Naive thymus-derived CD4-positive, alpha-beta T cell (primary cell): ENCODE data around the gene CPT1C. TPM values are rescaled to one million over a fixed set of nuclear protein-coding genes. Genes with fewer than 3 reads are reported as not detected.

Experiments
- ATAC-seq: fragments of 150-1000 bp; cut with Tn5 transposase; 2 replicates; pipeline ENCODE4 v1.10.0; 2021; ENCODE audit warnings: mild to moderate bottlenecking, moderate library complexity
- CTCF ChIA-PET: fragments of 350-600 bp; sonication (Branson Sonifier 250); formaldehyde crosslinking; loops from one replicate; lab custom pipeline; 2021; ENCODE audit warnings: antibody characterized with exemption; lab: Charles Lee
- POLR2A ChIA-PET: fragments of 350-600 bp; sonication (Branson Sonifier 250); formaldehyde crosslinking; loops from one replicate; lab custom pipeline; 2021; ENCODE audit warnings: antibody characterized with exemption, inconsistent platforms; lab: Charles Lee
- DNase-seq, 9 donors: peaks; one replicate each; pipeline versions ENCODE4 v3.0.0 to v3.0.0-alpha.2; 2020 to 2022; ENCODE audit warnings: mixed read lengths in 1 of 9
- H3K27ac ChIP-seq: one replicate; pipeline ENCODE4 v1.7.0; 2013; ENCODE audit warnings: mild to moderate bottlenecking, low read depth, low read length, moderate library complexity
- H3K27me3 ChIP-seq, 2 donors: one replicate each; pipeline ENCODE4 v1.7.0; 2013; ENCODE audit warnings: low read length in 2 of 2, mild to moderate bottlenecking in 2 of 2, moderate library complexity in 2 of 2; ENCODE audit not compliant: control insufficient read depth in 2 of 2, insufficient read depth in 2 of 2
- H3K36me3 ChIP-seq, 3 experiments: 1 replicate in 2 of 3; 2 replicates in 1 of 3; pipeline ENCODE4 v1.7.0; 2013; ENCODE audit warnings: low read length in 3 of 3, mild to moderate bottlenecking in 3 of 3, moderate library complexity in 1 of 3; ENCODE audit not compliant: insufficient read depth in 3 of 3, control insufficient read depth in 2 of 3
- H3K4me1 ChIP-seq, 2 donors: one replicate each; pipeline ENCODE4 v1.7.0; 2013; ENCODE audit warnings: low read length in 2 of 2, mild to moderate bottlenecking in 2 of 2, moderate library complexity in 1 of 2; ENCODE audit not compliant: control insufficient read depth in 2 of 2, insufficient read depth in 2 of 2
- H3K4me3 ChIP-seq: 2 replicates; pipeline ENCODE4 v1.7.0; 2013; ENCODE audit warnings: mild to moderate bottlenecking, low read length
- H3K9me3 ChIP-seq, 3 experiments: 1 replicate in 2 of 3; 2 replicates in 1 of 3; pipeline ENCODE4 v1.7.0; 2013; ENCODE audit warnings: low read length in 3 of 3; ENCODE audit not compliant: control insufficient read depth in 2 of 3
- H3K27ac Mint-ChIP-seq, 9 donors: one replicate each; pipeline ENCODE4 v1.8.0; 2020 to 2022; ENCODE audit warnings: mixed read lengths in 9 of 9, mild to moderate bottlenecking in 8 of 9, moderate library complexity in 5 of 9, inconsistent platforms in 2 of 9
- H3K27me3 Mint-ChIP-seq, 5 donors: one replicate each; pipeline ENCODE4 v1.8.0; 2021 to 2022; ENCODE audit warnings: mixed read lengths in 5 of 5, mild to moderate bottlenecking in 1 of 5
- H3K36me3 Mint-ChIP-seq, 5 donors: one replicate each; pipeline ENCODE4 v1.8.0; 2020 to 2022; ENCODE audit warnings: mixed read lengths in 5 of 5, mild to moderate bottlenecking in 3 of 5, inconsistent platforms in 1 of 5
- H3K4me1 Mint-ChIP-seq, 7 donors: one replicate each; pipeline ENCODE4 v1.8.0; 2020 to 2022; ENCODE audit warnings: mixed read lengths in 7 of 7, mild to moderate bottlenecking in 3 of 7, inconsistent platforms in 1 of 7
- H3K4me3 Mint-ChIP-seq, 10 donors: one replicate each; pipeline ENCODE4 v1.8.0; 2020 to 2022; ENCODE audit warnings: mild to moderate bottlenecking in 10 of 10, mixed read lengths in 10 of 10, moderate library complexity in 6 of 10, inconsistent platforms in 2 of 10
- H3K9me3 Mint-ChIP-seq, 11 donors: one replicate each; pipeline ENCODE4 v1.8.0; 2020 to 2022; ENCODE audit warnings: mixed read lengths in 11 of 11, mild to moderate bottlenecking in 4 of 11, inconsistent platforms in 1 of 11, moderate library complexity in 1 of 11
- intact Hi-C, 2 donors: fragments of 100-400 bp; cut with micrococcal nuclease; formaldehyde crosslinking; loops; one replicate each; pipeline ENCODE4 v1.15.1; 2023
- polyA plus RNA-seq, 2 donors: library from polyadenylated mRNA; unstranded; fragments of 300-500 nt; fragmentation: Illumina TruSeq; gene quantifications; one replicate each; pipeline ENCODE4 v1.2.3, GENCODE V29; 2021
- total RNA-seq, 6 experiments: library from RNA in 5 of 6; stranded (reverse) in 5 of 6; gene quantifications; 1 replicate in 5 of 6; 2 replicates in 1 of 6; pipeline ENCODE4 v1.2.3 and lab custom pipeline; 2021 to 2026

Gene CPT1C
- total and polyA plus RNA-seq, 7 experiments from 2014 or later, result 0.96 to 6.0 (median 1.6) TPM; not detected in 1

GRCh38 chr19:49654581-49654980 is 36.3 kb upstream of the CPT1C start:
- H3K36me3 Mint-ChIP-seq, result peaks cover 0 to 19% (median 13%) of the 10 kb centered on the region in 5 donors
- no peaks in the 10 kb centered on the region for H3K9me3 Mint-ChIP-seq

DNA sequence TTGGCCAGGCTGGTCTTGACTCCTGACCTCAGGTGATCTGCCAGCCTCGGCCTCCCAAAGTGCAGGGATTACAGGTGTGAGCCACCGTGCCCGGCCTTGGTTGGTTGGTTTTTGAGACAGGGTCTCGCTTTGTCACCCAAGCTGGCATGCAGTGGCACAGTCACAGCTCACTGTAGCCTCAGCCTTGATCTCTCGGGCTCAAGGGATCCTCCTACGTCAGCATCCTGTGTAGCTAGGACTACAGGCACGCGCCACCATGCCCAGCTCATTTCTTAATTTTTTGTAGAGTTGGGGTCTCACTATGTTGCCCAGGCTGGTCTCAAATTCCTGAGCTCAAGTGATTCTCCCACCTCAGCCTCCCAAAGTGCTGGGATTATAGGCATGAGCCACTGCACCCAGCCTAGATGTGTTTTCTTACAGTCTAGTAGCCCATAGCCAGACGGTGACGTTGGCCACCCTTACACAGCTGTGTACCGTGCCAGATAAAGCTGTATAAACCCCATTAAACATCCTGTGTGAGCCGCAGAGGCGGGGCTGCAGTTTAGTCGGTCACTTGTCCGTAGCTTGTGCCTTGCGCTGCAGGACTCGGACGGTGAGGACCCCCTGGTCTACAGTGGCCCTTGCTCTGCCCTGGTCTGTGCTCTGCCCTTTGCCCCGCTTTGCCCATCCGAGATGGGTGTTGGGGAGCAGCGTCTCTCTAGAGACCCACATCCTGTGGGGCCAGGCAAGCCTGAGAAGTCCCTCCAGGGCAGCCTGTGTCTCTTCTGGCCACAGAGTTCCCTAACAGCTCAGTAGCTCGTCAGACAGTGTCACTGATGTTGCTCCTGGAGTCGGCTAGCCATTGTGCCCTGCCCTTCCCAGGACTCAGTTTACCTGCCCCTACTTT is 35.1 kb upstream of the CPT1C start:
- Mint-ChIP-seq H3K4me1 (peaks cover 0 to 13% (median 3%) of the 10 kb centered on the region in 7 donors), H3K36me3 (peaks cover 0 to 20% (median 13%) of the 10 kb centered on the region in 5 donors), H3K4me3 (no peak overlapping the region), H3K27ac (peak overlapping the region in 3 of 9 donors; percentile 10 to 37 (median 31)), H3K27me3 (no peaks in the 10 kb centered on the region), H3K9me3 (no peaks in the 10 kb centered on the region)
- H3K36me3 ChIP-seq, result peaks cover 0 to 91% (median 22%) of the 10 kb centered on the region in 3 experiments
- ChIA-PET CTCF (no interaction called here), POLR2A (interaction anchor here (0.6 to 14.1 kb wide), 6 partner anchors 8 to 370 kb away, joined by 3 to 187 read pairs (median 4); partner anchors contain the start of genes RRAS and SCAF1)
- no peak overlapping the region for H3K4me3 ChIP-seq
- H3K9me3 ChIP-seq, result no peaks in the 10 kb centered on the region
- no peak overlapping the region for H3K27ac ChIP-seq
- intact Hi-C loops, result no loop called here
- H3K27me3 ChIP-seq, result no peaks in the 10 kb centered on the region
- ATAC-seq (peak; percentile 42), DNase-seq (no peak)
- no peaks in the 10 kb centered on the region for H3K4me1 ChIP-seq

More at GRCh38 chr19:49654581-49654980, 36.3 kb upstream of the CPT1C start:
- no peak overlapping the region for H3K4me3 Mint-ChIP-seq
- no peak overlapping the region for H3K27ac ChIP-seq
- DNase-seq (no peak), ATAC-seq (no peak)
- H3K4me3 ChIP-seq, result no peak overlapping the region
- H3K27me3 ChIP-seq, result no peaks in the 10 kb centered on the region
- no peaks in the 10 kb centered on the region for H3K9me3 ChIP-seq
- CTCF ChIA-PET, result no interaction called here
- H3K27me3 Mint-ChIP-seq, result no peaks in the 10 kb centered on the region
- POLR2A ChIA-PET, result interaction anchor here (2.0 kb wide), 1 partner anchor 10 kb away, joined by 10 read pairs; no protein-coding TSS in a partner anchor
- intact Hi-C loops, result no loop called here
- H3K4me1 ChIP-seq, result no peaks in the 10 kb centered on the region
- peaks cover 0 to 7% (median 0%) of the 10 kb centered on the region in 7 donors for H3K4me1 Mint-ChIP-seq
- peaks cover 0 to 90% (median 22%) of the 10 kb centered on the region in 3 experiments for H3K36me3 ChIP-seq
- peak overlapping the region in 1 of 9 donors; percentile 14 for H3K27ac Mint-ChIP-seq

- peaks cover 0 to 13% (median 3%) of the 10 kb centered on the region in 7 donors for H3K4me1 Mint-ChIP-seq
- H3K9me3 Mint-ChIP-seq, result no peaks in the 10 kb centered on the region
- ChIA-PET CTCF (interaction anchor here (0.6 kb wide), 1 partner anchor 150 kb away, joined by 3 read pairs; no protein-coding TSS in a partner anchor), POLR2A (interaction anchor here (0.6 to 14.1 kb wide), 6 partner anchors 8 to 277 kb away, joined by 3 to 187 read pairs (median 4); partner anchors contain the start of genes PRMT1, RRAS and SCAF1)
- no peaks in the 10 kb centered on the region for H3K27me3 Mint-ChIP-seq
- Histone ChIP-seq H3K36me3 (peaks cover 0 to 94% (median 27%) of the 10 kb centered on the region in 3 experiments), H3K4me1 (no peaks in the 10 kb centered on the region), H3K9me3 (no peaks in the 10 kb centered on the region), H3K27ac (no peak overlapping the region), H3K27me3 (no peaks in the 10 kb centered on the region), H3K4me3 (no peak overlapping the region)
- H3K4me3 Mint-ChIP-seq, result no peak overlapping the region
- no peak for DNase-seq
- H3K36me3 Mint-ChIP-seq, result peaks cover 0 to 19% (median 13%) of the 10 kb centered on the region in 5 donors
- H3K27ac Mint-ChIP-seq, result peak overlapping the region in 1 of 9 donors; percentile 10
- ATAC-seq, result no peak
- intact Hi-C loops, result no loop called here
These were observed 34.3 kb upstream of the CPT1C start for GRCh38 chr19:49656456-49657109.

DNA sequence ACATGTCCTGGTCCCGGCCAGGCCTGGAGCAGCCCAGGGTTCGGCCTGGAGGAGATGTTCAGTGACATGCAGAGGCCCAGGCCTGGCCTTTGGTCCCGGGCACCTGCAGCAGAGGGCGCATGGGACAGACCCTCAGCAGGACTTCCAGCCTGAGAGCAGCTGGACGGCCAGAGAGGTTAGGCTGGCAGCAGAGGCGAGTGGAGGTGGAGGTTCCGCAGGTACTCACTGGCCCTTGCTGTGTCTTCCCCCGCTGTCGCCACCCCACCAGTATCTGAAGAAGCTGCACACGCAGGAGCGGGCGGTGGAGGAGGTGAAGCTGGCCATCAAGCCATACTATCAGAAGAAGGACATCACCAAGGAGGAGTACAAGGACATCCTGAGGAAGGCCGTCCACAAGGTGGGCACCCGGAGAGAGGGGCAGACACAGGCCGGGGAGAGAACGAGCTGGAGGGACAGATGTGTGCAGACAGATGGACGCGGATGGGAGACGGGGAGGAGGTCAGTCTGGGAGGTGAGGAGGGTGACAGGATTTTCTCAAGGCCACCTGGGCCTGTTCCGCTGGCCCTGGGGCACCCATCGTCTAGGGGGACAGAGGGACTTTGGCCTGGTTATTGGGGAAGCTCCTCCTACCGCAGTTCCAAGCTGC is 33.3 kb upstream of the CPT1C start:
- ChIA-PET POLR2A (interaction anchor here (0.7 to 14.1 kb wide), 3 partner anchors 13 to 66 kb away, joined by 3 to 187 read pairs (median 3); partner anchors contain the start of genes PRMT1, RRAS and SCAF1), CTCF (no interaction called here)
- H3K9me3 Mint-ChIP-seq, result no peaks in the 10 kb centered on the region
- no peak overlapping the region for H3K27ac ChIP-seq
- intact Hi-C loops, result no loop called here
- peaks cover 0 to 20% (median 4%) of the 10 kb centered on the region in 7 donors for H3K4me1 Mint-ChIP-seq
- DNase-seq, result no peak
- H3K4me3 Mint-ChIP-seq, result no peak overlapping the region
- H3K36me3 ChIP-seq, result peaks cover 0 to 99% (median 36%) of the 10 kb centered on the region in 3 experiments
- H3K36me3 Mint-ChIP-seq, result peaks cover 0 to 20% (median 13%) of the 10 kb centered on the region in 5 donors
- H3K27me3 Mint-ChIP-seq, result no peaks in the 10 kb centered on the region
- H3K27me3 ChIP-seq, result no peaks in the 10 kb centered on the region
- no peak for ATAC-seq
- peaks cover 4% of the 10 kb centered on the region in 2 donors for H3K4me1 ChIP-seq
- peak overlapping the region in 2 of 9 donors; percentile 79 to 86 for H3K27ac Mint-ChIP-seq
- H3K9me3 ChIP-seq, result no peaks in the 10 kb centered on the region
- no peak overlapping the region for H3K4me3 ChIP-seq

DNA sequence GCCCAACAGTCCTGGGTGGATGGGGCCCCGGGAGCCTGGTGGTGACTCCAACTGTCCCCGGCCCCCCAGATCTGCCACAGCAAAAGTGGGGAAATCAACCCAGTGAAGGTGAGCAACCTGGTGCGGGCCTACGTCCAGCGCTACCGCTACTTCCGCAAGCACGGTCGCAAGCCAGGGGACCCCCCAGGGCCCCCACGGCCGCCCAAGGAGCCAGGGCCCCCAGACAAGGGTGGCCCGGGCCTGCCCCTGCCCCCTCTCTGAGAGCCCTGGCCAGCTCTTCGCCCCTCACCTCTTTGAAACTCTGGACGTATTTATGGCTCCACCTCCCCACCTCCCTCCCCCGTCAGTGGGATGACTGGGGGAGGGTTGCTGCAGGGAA is 32.8 kb upstream of the CPT1C start:
- no peak for ATAC-seq
- Mint-ChIP-seq H3K4me3 (no peak overlapping the region), H3K27ac (no peak overlapping the region), H3K36me3 (peaks cover 0 to 22% (median 13%) of the 10 kb centered on the region in 5 donors), H3K4me1 (peaks cover 0 to 25% (median 9%) of the 10 kb centered on the region in 7 donors), H3K9me3 (no peaks in the 10 kb centered on the region), H3K27me3 (no peaks in the 10 kb centered on the region)
- Histone ChIP-seq H3K27me3 (no peaks in the 10 kb centered on the region), H3K4me3 (no peak overlapping the region), H3K9me3 (no peaks in the 10 kb centered on the region), H3K27ac (peak overlapping the region; percentile 53), H3K36me3 (peaks cover 0 to 99% (median 36%) of the 10 kb centered on the region in 3 experiments), H3K4me1 (peaks cover 9% of the 10 kb centered on the region in 2 donors)
- DNase-seq, result no peak
- ChIA-PET POLR2A (interaction anchor here (1.5 to 14.1 kb wide), 2 partner anchors 14 to 18 kb away, joined by 3 to 187 read pairs; partner anchors contain the start of genes PRMT1, RRAS and SCAF1), CTCF (no interaction called here)
- intact Hi-C loops, result no loop called here
